Stimulated activated CD4-positive, alpha-beta T cell treated with anti-CD3 and anti-CD28 coated beads, TNF-alpha, amount 100 ng/mL, for 1 hour (primary cell): ENCODE data around the gene FAM184B.

Experiments used
- DNase-seq, 3 donors: peaks; one replicate each; pipeline ENCODE4 v3.0.0-alpha.2; 2020; ENCODE audit warnings: low read depth in 3 of 3, low spot score in 1 of 3

The FAM184B gene

DNA sequence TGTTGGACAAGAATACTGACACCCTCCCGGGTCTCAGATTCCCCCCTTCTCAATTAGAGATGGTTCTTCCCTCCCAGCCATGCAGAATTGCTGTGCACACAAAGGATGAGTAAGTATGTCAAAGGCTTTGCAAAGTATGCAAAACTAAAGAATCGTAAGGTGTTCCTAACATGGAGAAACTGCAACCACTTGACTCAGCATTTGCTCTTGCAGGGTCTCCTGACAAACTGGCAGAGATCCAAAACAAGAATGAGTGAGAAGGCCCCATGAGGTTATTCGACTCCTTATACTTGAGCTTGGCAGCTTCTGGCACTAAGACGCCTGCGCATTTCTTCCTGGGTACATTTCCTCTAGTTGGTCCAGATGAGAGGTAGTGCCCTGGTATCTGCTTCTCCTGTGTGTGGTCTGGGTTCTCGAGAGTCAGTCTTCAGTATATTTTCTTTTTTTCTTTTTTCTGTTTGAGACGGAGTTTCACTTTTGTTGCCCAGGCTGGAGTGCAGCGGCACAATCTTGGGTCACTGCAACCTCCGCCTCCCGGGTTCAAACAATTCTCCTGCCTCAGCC, 8.2 kb downstream of the FAM184B start:
- DNase-seq, result no peak

- DNase-seq, result no peak
These were observed 10.0 kb downstream of the FAM184B start for GRCh38 chr4:17771284-17771908.

DNA sequence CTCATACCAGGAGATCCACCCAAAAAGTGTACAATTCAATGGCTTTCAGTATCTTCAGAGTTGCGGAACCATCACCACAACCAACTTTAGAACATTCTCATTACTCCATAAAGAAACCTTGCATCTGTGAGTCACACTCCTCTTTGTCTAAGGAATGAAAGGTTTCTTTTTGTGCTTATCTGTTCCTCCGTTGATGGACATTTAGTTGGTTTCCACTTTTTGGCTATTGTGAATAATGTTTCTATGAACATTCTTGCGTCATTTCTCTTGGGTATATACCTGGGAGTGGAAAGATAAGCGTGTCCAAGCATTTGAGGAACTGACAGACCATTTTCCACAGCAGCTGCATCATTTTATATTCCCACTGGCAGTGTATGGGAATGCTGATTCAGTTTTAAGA, 10.6 kb downstream of the FAM184B start:
- no peak for DNase-seq

DNA sequence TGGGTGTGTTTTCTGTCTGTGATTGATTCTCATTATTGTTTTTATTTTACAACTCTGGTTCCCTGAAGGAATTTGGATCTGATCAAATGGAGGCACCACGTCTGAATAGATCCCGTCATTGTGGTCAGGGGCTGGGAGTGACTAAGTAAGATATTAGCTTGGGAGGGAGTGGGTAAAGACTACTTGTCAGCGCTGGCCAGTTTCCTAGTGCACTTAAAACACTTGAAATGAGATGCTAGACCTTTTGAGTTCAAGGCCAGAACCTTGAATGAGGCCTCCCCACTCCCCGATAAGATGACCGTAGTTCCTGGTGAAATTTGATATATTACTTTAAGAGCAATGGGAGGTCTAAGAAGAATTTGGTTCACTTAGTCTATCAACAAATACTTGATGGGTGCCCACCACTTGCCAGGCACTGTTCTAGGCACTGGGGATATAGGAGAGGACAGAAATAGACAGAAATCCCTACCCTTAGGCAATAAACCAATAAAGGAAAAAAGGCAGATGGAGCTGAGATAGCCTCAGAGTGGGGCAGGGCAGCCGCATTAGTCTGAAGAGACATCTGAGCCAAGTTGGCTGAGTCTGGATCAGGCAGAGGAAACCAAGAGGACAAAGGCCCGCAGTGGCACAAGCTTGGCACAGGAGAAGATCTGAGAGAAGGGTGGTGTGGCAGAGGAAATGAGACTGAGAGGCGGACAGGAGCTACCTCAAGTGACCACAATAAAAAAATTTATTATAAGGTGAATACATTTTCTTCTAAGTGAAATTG, 11.8 kb downstream of the FAM184B start:
- DNase-seq, result no peak

DNA sequence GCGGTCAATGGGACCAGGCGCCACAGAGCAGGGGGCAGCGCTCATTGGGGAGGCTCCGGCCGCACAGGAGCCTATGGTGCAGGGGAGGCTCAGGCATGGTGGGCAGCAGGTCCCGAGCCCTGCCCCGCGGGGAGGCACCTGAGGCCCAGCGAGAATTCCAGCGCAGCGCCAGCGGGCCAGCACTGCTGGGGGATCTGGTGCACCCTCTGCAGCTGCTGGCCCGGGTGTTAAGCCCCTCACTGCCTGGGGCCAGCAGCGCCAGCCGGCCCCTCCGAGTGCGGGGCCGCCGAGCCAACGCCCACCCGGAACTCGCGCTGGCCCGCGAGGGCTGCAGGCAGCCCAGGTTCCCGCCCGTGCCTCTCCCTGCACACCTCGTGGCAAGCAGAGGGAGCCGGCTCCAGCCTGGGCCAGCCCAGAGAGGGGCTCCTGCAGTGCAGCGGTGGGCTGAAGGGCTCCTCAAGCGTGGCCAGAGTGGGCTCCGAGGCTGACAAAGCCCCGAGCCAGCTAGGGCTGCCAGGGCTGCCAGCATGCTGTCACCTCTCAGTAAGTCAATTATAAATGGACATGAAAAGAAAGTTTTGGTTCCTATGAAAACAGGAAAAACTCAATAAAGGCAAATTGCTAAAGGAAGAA, 14.5 kb downstream of the FAM184B start:
- DNase-seq, result no peak

- no peak for DNase-seq
These were observed 15.7 kb downstream of the FAM184B start for GRCh38 chr4:17765514-17766286.

- no peak for DNase-seq
These were observed 17.5 kb downstream of the FAM184B start for GRCh38 chr4:17763931-17764330.

GRCh38 chr4:17763416-17763815, 18.0 kb downstream of the FAM184B start:
- DNase-seq, result no peak

- DNase-seq, result no peak
These were observed 18.7 kb downstream of the FAM184B start for GRCh38 chr4:17762726-17763125.

DNA sequence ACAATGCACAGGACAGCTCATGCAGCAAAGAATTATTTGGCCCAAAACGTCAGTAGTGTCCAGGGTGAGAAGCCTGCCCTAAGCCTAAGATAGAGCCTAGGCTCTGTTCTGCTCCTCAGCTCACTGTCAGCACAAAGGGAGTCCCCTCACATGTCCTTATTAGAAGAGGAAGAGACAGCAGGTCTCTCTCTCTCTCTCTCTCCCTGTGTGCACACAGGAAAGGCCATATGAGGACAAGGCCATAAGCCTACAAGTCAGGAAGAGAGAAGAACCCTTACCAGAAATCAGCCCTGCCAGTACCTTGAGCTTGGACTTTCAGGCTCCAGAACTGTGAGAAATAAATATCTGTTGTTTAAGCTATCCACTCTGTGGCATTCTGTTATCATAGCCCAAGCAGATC, 20.4 kb downstream of the FAM184B start:
- no peak for DNase-seq

DNA sequence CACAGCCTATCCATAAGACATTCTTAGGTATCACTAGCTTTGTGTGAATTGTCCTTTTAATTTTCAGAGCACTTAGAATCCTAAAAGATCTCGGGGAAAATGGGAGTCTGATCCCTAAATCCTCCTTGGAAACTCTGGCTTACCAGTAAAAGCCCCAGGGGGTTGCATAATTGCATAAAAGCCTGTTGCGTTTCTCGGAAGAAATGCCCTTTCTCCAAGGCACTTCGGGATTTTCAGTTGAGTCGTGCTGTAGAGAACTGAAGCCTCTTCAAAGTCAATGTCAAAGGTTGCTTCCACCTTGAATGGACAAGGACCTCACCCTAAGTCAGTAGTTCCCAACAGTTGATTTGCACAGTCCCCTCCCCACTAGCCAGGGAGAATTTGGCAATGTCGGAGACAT, 20.8 kb downstream of the FAM184B start:
- DNase-seq, result no peak

GRCh38 chr4:17758485-17758884, 22.9 kb downstream of the FAM184B start:
- no peak for DNase-seq

- DNase-seq, result no peak
These were observed 23.8 kb downstream of the FAM184B start for GRCh38 chr4:17757621-17758020.

- DNase-seq, result no peak
These were observed 27.8 kb downstream of the FAM184B start for GRCh38 chr4:17753646-17754045.

GRCh38 chr4:17740702-17741101, 40.7 kb downstream of the FAM184B start:
- no peak for DNase-seq

- DNase-seq, result no peak
These were observed 44.9 kb downstream of the FAM184B start for GRCh38 chr4:17736484-17736883.

GRCh38 chr4:17726911-17727310, 54.5 kb downstream of the FAM184B start:
- no peak for DNase-seq

- no peak for DNase-seq
These were observed 57.8 kb downstream of the FAM184B start for GRCh38 chr4:17723648-17724047.

- DNase-seq, result no peak
These were observed 59.1 kb downstream of the FAM184B start for GRCh38 chr4:17722356-17722700.

DNA sequence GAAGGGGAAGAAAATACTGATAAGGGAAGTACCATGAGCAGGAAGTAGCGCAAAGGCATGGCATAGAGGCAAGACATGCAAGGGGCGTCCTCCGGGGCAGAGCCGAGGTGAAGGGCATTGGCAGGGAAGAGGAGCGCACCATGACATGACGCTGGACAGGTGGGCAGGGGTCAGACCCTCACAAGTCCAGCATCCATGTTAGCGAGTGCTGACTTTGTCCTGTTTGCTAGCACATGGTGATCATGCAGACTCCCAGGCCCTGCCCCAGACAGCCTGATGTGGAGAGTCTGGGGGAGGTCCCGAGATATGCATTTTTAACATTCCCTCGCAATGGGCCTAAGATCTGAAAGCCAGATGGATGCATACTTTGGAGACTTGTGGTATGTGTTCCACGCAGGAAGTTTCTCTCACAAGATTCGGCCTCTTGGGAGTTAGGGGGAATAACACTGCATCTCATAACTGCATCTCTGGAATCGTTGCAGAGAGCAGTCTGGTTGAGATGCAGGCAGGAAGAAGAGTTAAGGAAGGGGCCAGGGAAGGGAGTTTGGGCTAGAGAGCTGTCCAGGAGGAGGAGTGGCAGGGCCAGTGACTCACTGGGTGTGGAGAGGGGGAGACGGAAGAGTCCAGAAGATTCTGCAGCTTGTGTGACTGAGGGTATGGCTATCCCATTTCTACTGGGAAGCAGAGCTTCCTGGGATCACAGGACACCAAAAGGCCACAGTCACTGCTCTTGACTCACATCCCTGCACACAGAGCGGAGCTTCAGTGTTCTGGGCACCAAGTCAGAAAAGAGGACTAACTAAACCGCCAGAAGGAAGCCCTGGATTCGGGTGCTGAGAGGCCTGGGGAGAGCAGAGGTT, 59.7 kb downstream of the FAM184B start:
- no peak for DNase-seq

DNA sequence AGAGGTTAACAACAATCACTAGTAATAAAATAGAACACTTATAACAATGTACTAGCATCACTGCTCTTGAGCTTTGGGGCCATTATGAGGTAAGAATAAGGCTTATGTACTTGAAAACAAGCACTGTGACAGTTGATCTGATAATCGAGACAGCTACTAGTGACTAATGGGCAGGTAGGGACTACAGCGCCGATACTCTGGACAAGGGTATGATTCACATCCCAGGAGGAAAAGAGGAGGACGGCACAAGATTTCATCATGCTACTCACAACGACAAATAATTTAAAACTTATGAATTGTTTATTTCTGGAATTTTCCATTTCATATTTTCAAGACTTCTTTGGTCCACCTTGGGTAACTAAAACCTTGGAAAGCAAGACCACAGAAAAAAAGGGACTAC, 62.3 kb downstream of the FAM184B start:
- no peak for DNase-seq
